PC-9 (cell line): ENCODE data around the gene RBMS1.

Experiments
- EZH2 ChIP-seq: fragments of 200-600 bp; sonication (generic); IDR thresholded peaks from 2 replicates; pipeline ENCODE4 v1.8.0; 2017; ENCODE audit warnings: antibody characterized with exemption, low read depth
- TF ChIP-seq, protein P1 (sequence below): fragments of 200-600 bp; sonication (generic); conservative IDR thresholded peaks from 2 replicates; pipeline ENCODE4 v1.6.1; 2017; ENCODE audit warnings: mixed run types, antibody characterized with exemption, mild to moderate bottlenecking, moderate library complexity

DNA sequence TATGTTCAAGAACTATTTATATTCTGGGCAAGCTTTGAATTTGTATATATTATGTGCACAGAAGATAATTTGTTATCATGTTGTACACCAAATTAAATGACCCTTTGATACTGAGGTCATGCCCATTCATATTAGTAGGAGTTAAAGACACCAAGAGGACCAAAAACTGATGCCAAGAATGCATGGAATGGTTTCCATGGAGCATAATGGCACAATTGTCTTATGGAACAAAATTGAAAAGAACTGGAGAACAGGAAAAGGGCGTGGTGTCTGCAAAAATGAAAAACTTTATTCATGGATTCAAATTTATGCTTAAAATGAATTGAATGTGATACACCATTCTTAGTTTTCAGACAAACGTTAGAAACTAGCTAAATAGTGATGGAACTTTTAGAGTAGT, 24.1 kb upstream of the RBMS1 start:
- TF ChIP-seq EZH2 = no peak
- TF ChIP-seq, protein P1, sequence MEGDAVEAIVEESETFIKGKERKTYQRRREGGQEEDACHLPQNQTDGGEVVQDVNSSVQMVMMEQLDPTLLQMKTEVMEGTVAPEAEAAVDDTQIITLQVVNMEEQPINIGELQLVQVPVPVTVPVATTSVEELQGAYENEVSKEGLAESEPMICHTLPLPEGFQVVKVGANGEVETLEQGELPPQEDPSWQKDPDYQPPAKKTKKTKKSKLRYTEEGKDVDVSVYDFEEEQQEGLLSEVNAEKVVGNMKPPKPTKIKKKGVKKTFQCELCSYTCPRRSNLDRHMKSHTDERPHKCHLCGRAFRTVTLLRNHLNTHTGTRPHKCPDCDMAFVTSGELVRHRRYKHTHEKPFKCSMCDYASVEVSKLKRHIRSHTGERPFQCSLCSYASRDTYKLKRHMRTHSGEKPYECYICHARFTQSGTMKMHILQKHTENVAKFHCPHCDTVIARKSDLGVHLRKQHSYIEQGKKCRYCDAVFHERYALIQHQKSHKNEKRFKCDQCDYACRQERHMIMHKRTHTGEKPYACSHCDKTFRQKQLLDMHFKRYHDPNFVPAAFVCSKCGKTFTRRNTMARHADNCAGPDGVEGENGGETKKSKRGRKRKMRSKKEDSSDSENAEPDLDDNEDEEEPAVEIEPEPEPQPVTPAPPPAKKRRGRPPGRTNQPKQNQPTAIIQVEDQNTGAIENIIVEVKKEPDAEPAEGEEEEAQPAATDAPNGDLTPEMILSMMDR = no peak
